Thyroid gland (tissue), 4 donors: Measurements from ENCODE around the gene CPA5. TPM values are rescaled to one million over a fixed set of nuclear protein-coding genes. Genes with fewer than 3 reads are reported as not detected.

Source experiments
- DNase-seq, 2 donors: peaks; one replicate each; pipeline ENCODE4 v3.0.0-alpha.2; 2019
- H3K27ac ChIP-seq, 3 donors: fragments of 200-600 bp; sonication (generic); 1 replicate in 2 of 3; 2 replicates in 1 of 3; pipeline ENCODE4 v1.5.1; 2016 to 2019; ENCODE audit warnings: mild to moderate bottlenecking in 1 of 3, moderate library complexity in 1 of 3
- H3K27me3 ChIP-seq: fragments of 200-600 bp; sonication (generic); one replicate; pipeline ENCODE4 v1.5.1; 2019
- H3K36me3 ChIP-seq, 2 donors: fragments of 200-600 bp; sonication (generic); one replicate each; pipeline ENCODE4 v1.5.1; 2016 to 2019
- H3K4me1 ChIP-seq, 2 donors: fragments of 200-600 bp; sonication (generic); one replicate each; pipeline ENCODE4 v1.5.1; 2017 to 2019
- H3K4me3 ChIP-seq, 3 donors: fragments of 200-600 bp; sonication (generic); replicated peaks in 1 of 3; 1 replicate in 2 of 3; 2 replicates in 1 of 3; pipeline ENCODE4 v1.5.1; 2016; ENCODE audit warnings: mild to moderate bottlenecking in 1 of 3
- H3K9me3 ChIP-seq: fragments of 200-600 bp; sonication (generic); one replicate; pipeline ENCODE4 v1.5.1; 2017
- CTCF ChIP-seq, 6 experiments: fragments of 200-600 bp in 3 of 6; fragments of 450-650 bp in 3 of 6; sonication (generic) in 3 of 6; IDR thresholded peaks; one replicate each; pipeline ENCODE4 v1.5.1; 2016 to 2019; ENCODE audit warnings: antibody characterized with exemption in 6 of 6, mild to moderate bottlenecking in 2 of 6, inconsistent platforms in 1 of 6, moderate library complexity in 1 of 6
- POLR2A ChIP-seq, 2 donors: fragments of 450-650 bp; IDR thresholded peaks; one replicate each; pipeline ENCODE4 v1.6.1; 2017; ENCODE audit warnings: antibody characterized with exemption in 2 of 2, mild to moderate bottlenecking in 2 of 2, moderate library complexity in 1 of 2
- WGBS, 2 donors: methylation state at CpG; one replicate each; pipeline ENCODE4 v1.1.5; 2017; 5-methylcytosine and 5-hydroxymethylcytosine counted together
- intact Hi-C: fragments of 100-400 bp; cut with DNase I; formaldehyde crosslinking; loops from one replicate; pipeline ENCODE4 v1.15.1; 2023
- total RNA-seq, 4 donors: library from RNA; depleted of rRNA; stranded (reverse); fragments of >200 nt; gene quantifications; one replicate each; pipeline ENCODE4 v1.2.3, GENCODE V29; 2016

The CPA5 gene
- total RNA-seq, 4 donors from 2014 or later = not detected

- Histone ChIP-seq H3K4me1 (peaks cover 15 to 19% of the 10 kb centered on the region in 2 donors), H3K27ac (no peak overlapping the region), H3K36me3 (no peaks in the 10 kb centered on the region), H3K27me3 (no peaks in the 10 kb centered on the region), H3K9me3 (no peaks in the 10 kb centered on the region), H3K4me3 (no peak overlapping the region)
- WGBS, 2 donors = 94 to 97% methylated on average over 3 to 4 of the region's 4 CpGs
- TF ChIP-seq POLR2A (IDR thresholded peaks at IDR 0.05) (no peak), CTCF (IDR thresholded peaks at IDR 0.05) (no peak)
- DNase-seq = no peak
- intact Hi-C loops = no loop called here
Observed at GRCh38 chr7:130358471-130358870, 13.9 kb downstream of the CPA5 start.

GRCh38 chr7:130359276-130359857 lies 14.8 kb downstream of the CPA5 start:
- WGBS, 2 donors = 95 to 98% methylated on average over 5 of the region's 5 CpGs
- Histone ChIP-seq H3K36me3 (no peaks in the 10 kb centered on the region), H3K27ac (no peak overlapping the region), H3K4me1 (peaks cover 15 to 23% of the 10 kb centered on the region in 2 donors), H3K4me3 (no peak overlapping the region), H3K27me3 (no peaks in the 10 kb centered on the region), H3K9me3 (no peaks in the 10 kb centered on the region)
- DNase-seq = no peak
- intact Hi-C loops = no loop called here
- TF ChIP-seq POLR2A (IDR thresholded peaks at IDR 0.05) (no peak), CTCF (IDR thresholded peaks at IDR 0.05) (no peak)

GRCh38 chr7:130360518-130360917 lies 15.9 kb downstream of the CPA5 start:
- TF ChIP-seq CTCF (IDR thresholded peaks at IDR 0.05) (no peak), POLR2A (IDR thresholded peaks at IDR 0.05) (no peak)
- intact Hi-C loops = no loop called here
- DNase-seq = no peak

GRCh38 chr7:130361681-130362080 lies 17.1 kb downstream of the CPA5 start:
- H3K4me3 ChIP-seq = no peak overlapping the region
- TF ChIP-seq POLR2A (IDR thresholded peaks at IDR 0.05) (no peak), CTCF (IDR thresholded peaks at IDR 0.05) (no peak)
- no peaks in the 10 kb centered on the region for H3K36me3 ChIP-seq
- intact Hi-C loops = no loop called here
- H3K4me1 ChIP-seq = peaks cover 15 to 31% of the 10 kb centered on the region in 2 donors
- H3K9me3 ChIP-seq = no peaks in the 10 kb centered on the region
- 90 to 94% methylated on average over 7 of the region's 7 CpGs for WGBS, 2 donors
- DNase-seq = no peak
- no peak overlapping the region for H3K27ac ChIP-seq
- no peaks in the 10 kb centered on the region for H3K27me3 ChIP-seq

More at GRCh38 chr7:130360518-130360917, 15.9 kb downstream of the CPA5 start:
- Histone ChIP-seq H3K4me3 (no peak overlapping the region), H3K27me3 (no peaks in the 10 kb centered on the region), H3K36me3 (no peaks in the 10 kb centered on the region), H3K27ac (no peak overlapping the region), H3K9me3 (no peaks in the 10 kb centered on the region), H3K4me1 (peaks cover 20 to 35% of the 10 kb centered on the region in 2 donors)
- WGBS, 2 donors = 92 to 94% methylated on average over 3 of the region's 3 CpGs

GRCh38 chr7:130362251-130362816 lies 17.7 kb downstream of the CPA5 start:
- no peaks in the 10 kb centered on the region for H3K9me3 ChIP-seq
- DNase-seq = no peak
- 95 to 99% methylated on average over 10 of the region's 10 CpGs for WGBS, 2 donors
- no peaks in the 10 kb centered on the region for H3K27me3 ChIP-seq
- no peaks in the 10 kb centered on the region for H3K36me3 ChIP-seq
- no peak overlapping the region for H3K27ac ChIP-seq
- no peak overlapping the region for H3K4me3 ChIP-seq
- H3K4me1 ChIP-seq = peaks cover 9 to 27% of the 10 kb centered on the region in 2 donors
- intact Hi-C loops = no loop called here
- TF ChIP-seq POLR2A (IDR thresholded peaks at IDR 0.05) = no peak
- TF ChIP-seq CTCF (IDR thresholded peaks at IDR 0.05) = no peak
